GM19395 (cell line): ENCODE results near the gene MDFIC2.
"Not testable (repeated sequence)": the region's sequence is repeated elsewhere in the genome, so short reads cannot be mapped to it uniquely, and the experiment has no call there.

Source experiments
- ATAC-seq: cut with Tn5 transposase; IDR thresholded peaks from one replicate; pipeline ENCODE4 v1.9.1; 2021; ENCODE audit warnings: mild to moderate bottlenecking, moderate library complexity; ENCODE audit not compliant: unreplicated experiment

The MDFIC2 gene

DNA sequence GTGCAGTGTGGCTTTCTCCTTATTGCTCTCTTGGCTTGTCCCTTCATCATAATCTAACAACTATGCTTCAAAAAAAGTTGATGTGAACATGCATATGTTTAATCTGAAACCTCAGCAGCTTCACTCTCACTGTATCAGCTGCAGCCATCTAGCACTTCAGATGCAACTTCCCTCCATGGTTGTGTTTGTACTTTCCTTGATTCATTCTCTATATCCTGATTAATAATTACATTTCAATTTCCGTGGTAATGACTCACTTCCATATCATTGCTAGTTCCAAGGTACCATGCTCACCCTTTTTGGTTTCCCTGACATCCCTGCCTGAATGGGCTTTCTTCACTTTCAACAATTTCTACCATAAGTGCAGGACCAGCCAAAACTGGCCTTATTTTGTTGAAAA, 51.2 kb downstream of the MDFIC2 start:
- ATAC-seq: no peak

DNA sequence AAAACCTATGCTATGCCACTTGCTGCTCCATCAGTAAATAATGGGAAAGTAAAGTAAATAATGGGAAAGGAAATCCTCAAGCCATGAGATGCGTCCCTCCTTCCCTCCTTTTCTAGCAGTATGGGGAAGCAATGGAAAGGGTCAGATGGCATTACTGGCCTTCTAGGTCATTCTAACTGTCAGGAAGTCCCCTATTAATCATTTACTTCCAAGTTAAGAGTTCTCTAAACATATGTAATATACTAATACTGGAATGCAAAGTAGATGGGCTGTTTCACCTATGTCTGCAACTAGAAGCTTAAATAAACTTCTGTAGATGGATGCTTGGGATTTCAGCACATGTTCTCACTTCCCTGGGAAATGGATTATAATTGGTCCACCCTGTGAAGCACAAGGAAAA, 55.9 kb downstream of the MDFIC2 start:
- ATAC-seq: no peak

- ATAC-seq: no peak
These were observed 61.9 kb downstream of the MDFIC2 start for GRCh38 chr3:70250492-70250891.

DNA sequence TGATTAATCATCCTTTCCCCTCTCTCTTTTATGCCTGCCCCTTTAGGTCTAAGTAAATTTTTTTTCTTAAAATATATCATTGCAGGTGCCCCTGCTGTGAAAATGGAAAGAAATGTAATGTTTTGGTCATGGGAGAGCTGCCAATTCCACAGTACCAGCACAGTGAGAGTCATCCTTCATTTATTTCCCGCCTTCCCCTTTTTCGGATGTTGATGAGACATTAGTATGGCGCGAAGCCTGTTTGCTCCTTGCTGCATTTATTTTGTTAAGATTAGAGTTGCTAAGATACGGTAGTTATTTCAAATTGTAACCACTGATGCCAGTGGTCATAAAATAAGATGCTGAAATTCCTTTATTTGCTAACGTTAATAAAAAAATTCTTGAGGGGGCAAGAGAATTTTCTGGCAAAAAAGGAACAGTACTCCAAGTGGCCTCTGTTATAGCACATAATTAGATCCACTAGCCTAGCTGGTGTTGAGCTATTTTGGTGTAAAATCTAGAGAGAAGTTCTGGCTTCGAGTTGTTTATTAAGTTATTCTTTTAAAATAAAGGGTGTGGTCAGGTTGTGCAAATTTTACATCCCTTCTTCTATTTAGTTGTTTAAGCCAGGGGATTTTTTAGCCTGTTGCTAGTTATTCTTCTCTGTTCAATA, 62.8 kb downstream of the MDFIC2 start:
- ATAC-seq: no peak

DNA sequence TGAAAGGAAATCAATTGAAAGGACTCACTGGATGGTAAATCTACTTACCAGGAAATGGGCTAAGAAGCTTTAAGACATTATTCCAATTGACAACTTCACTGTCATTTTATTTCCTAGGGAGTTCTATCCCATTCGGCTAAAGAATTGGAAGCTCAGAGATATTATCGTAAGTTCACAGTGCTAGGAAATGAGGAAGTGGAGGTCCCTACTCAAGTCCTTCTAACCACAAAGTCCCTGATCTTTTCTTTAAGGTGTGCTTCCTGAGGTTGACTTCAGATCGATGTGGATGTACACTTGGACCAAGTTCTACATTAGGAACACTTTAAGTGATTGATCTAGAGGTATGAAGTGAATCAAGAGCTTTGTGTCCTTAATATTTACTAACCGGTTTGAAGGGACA, 63.6 kb downstream of the MDFIC2 start:
- ATAC-seq: no peak

- ATAC-seq: no peak
These were observed 64.5 kb downstream of the MDFIC2 start for GRCh38 chr3:70247955-70248354.

DNA sequence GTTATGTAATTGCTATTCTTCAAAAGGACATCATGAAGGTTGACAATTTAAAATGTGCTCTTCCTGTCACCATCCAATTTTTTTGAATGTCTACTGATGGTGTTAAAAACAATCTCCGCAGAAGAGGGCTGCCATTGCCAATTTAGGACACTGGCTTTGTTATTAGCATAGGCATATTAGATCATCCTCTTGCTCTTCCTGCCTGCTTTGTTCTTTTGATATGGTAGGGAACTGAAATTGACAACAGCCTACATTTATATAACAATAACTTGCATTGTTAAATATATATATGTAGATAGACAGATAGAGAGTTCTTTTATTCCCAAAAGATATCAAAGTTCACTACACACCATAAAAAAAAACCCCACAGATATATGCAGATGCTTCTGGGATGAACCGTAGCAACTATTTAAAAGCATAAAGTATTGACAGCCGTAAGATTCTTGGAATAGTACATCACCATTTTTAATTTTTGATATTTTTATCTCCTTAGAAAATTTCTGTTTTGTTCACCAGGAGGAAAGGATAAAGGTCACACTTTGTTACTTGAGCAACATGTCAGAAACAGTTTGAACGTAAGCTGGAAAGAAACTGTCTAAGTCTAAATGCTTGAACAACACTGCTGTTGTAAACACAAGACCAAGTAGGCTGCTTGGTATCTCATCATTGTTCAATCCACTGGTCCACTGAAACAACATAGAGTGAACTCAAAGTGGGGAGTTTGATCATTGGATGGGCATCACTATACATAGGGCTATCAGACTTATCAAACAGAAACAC, 66.5 kb downstream of the MDFIC2 start:
- no peak for ATAC-seq

GRCh38 chr3:70244422-70244821, 68.0 kb downstream of the MDFIC2 start:
- no peak for ATAC-seq

GRCh38 chr3:70242297-70242882, 70.0 kb downstream of the MDFIC2 start:
- no peak for ATAC-seq

GRCh38 chr3:70233812-70234211, 78.6 kb downstream of the MDFIC2 start:
- ATAC-seq: no peak

- no peak for ATAC-seq
These were observed 79.3 kb downstream of the MDFIC2 start for GRCh38 chr3:70233112-70233511.

DNA sequence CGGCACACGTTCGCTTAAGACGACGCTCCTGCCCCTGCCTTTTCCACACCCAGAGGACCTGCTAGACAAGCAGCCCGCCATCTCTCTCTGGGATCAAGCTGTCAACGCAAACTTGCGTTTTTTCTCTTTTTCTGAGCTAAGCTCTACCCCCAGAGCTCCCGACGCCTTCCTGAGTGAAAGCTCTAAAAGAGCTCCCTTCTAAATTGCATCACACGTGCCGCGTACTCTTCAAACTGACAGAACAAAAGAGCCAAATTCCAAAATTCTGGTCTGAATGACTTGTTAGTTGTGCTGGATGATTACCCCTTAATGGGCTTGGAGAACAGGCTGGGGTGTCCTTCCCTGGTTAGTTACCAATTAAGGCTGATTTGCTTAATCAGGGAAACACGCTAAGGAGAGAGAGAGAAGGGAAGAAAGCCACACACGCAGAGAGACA, 81.2 kb downstream of the MDFIC2 start:
- ATAC-seq: no peak

GRCh38 chr3:70227437-70227836, 85.0 kb downstream of the MDFIC2 start:
- ATAC-seq: no peak

DNA sequence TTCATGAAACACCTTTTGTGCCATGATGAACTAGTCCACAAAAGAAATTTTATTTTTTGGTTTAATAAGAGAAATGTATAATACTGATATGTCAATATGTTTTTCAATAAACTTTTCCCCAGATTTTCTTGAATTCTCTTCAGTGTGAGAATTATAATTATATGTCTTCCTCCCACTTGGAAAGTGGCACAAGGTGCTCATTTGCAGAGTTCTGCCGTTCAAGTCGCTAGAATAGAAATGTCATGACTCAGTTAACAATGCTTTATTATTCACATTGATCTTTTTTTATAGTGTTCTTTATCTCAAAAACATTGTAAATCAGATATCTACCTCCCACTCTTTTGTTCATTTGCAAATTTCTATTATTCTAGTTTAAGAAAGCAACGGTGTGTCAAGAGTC, 87.3 kb downstream of the MDFIC2 start:
- ATAC-seq: no peak

- ATAC-seq: no peak
These were observed 88.1 kb downstream of the MDFIC2 start for GRCh38 chr3:70224337-70224736.

- no peak for ATAC-seq
These were observed 94.0 kb downstream of the MDFIC2 start for GRCh38 chr3:70218471-70218870.

DNA sequence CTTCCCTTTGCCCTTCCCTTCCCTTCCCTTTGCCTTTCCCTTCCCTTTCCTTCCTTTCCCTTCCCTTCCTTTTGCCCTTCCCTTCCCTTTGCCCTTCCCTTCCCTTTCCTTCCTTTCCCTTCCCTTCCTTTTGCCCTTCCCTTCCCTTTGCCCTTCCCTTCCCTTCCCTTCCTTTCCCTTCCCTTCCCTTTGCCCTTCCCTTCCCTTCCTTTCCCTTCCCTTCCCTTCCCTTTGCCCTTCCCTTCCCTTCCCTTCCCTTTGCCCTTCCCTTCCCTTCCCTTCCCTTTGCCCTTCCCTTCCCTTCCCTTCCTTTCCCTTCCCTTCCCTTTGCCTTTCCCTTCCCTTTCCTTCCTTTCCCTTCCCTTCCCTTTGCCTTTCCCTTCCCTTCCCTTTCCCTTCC, 101.2 kb downstream of the MDFIC2 start:
- ATAC-seq: not testable (repeated sequence)

DNA sequence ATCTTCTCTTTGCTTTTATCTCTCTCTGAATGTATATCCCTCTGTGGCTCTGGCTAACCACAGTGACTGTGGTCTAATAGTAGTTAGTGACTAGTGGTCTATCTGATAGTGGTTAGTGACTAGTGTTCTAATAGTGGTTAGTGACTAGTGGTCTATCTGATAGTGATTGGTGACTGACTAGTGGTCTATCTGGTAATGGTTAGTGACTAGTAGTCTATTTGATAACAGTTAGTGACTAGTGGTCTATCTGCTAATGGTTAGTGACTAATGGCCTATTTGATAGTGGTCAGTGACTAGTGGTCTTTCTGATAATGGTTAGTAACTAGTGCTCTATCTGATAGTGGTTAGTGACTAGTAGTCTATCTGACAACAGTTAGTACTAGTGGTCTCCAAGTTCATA, 110.5 kb downstream of the MDFIC2 start:
- no peak for ATAC-seq

DNA sequence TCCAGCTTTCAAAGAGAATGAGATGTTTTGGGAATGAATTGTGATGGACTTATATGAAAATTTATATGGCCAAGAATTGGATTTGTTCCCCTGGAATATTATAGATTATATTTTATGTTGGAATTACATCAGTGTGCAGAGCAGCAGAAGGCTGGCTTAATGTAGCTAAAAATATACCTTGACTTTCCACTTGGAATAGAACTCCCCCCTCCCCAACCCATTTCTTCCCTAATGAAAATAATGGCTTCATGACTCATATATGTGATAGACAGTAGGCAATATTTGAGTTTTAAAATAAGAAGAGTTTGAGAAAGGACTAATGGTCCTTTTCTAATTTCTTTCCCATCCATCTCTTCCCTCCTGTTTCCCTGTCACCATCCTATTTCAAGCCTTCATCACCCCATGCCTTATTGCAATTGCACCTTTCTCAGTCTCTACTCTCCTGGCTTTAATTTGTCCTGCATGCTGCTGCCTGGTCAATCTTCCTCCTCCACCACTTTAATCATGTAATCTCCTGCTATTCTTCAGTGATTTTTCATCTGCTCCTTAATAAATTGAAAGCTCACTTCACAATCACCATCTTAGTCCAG, 122.5 kb downstream of the MDFIC2 start:
- ATAC-seq: no peak

DNA sequence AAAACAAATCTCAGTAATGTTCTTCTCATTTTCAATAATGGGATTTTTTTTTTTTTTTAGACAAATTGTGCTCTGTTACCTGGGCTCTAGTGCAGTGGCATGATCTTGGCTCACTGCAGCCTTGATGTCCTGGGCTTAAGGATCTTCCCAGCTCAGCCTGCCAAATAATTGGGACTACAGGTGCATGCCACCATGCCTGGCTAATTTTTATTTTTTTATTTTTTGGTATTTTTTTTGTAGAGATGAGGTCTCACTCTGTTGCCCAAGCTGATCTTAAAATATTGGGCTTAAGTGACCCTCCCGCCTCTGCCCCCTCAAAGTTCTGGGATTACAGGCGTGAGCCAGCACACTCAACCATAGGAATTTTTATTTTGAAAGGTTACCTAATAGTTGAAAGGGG, 126.2 kb downstream of the MDFIC2 start:
- no peak for ATAC-seq

GRCh38 chr3:70185661-70186060, 126.8 kb downstream of the MDFIC2 start:
- ATAC-seq: no peak
